GM12872 (cell line): ENCODE measurements around the gene MBP.

Source experiments
- CTCF ChIP-seq: IDR thresholded peaks from 3 replicates; pipeline ENCODE4 v1.5.1; 2011; ENCODE audit warnings: low read depth, mild to moderate bottlenecking, low read length, moderate library complexity; ENCODE audit not compliant: insufficient read depth

MBP gene

DNA sequence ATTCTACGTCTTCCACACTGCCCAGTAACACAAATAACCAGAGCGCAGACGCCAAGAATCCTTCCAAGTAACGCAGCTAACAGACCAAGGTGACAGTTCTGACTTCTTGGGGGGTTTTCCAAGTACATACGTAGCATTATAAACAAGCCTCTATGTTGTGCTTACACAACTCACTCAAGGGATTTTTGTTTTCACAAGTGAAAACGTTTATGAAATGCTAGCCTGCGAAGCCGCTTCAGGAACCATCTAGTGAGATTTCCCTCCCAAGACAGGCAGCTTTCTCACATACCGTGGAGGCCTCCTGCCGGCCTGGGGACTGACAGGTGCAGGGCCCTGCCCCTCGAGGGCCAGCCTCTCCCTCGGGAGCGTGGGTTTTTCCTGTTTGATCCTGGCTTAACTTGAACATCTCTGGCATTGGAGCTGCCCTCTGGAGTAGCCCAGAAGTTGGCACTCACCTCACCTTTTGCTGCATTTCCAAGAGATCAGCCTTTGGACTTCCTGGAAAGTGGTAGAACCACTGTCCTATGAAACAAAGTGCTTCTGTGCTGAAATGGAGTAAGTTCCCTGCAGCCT, 151.1 kb downstream of the MBP start:
- no peak for TF ChIP-seq CTCF

- no peak for TF ChIP-seq CTCF
Measured at GRCh38 chr18:76980663-76981395, 151.8 kb downstream of the MBP start.

DNA sequence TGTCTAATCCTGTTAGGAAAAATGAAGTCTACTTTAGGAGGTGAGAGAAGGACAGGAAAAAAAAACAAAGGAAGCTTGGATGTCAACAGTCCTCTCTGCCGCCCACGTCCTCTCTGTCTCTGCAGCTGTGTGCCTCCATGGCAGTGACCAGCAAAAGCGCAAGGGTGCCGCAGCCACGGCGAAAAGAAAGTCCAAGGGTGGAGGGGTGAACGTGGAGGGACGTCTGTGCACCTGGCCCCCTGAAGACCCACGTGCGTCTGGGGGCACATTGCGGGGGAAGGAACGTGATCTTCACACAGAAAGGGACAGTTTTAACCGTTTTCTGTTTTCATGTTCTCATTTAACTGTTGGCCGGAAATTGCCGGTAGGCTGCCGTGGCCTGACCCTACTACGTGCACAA, 152.7 kb downstream of the MBP start:
- no peak for TF ChIP-seq CTCF

- TF ChIP-seq CTCF: no peak
Measured at GRCh38 chr18:76979111-76979751, 153.4 kb downstream of the MBP start.

DNA sequence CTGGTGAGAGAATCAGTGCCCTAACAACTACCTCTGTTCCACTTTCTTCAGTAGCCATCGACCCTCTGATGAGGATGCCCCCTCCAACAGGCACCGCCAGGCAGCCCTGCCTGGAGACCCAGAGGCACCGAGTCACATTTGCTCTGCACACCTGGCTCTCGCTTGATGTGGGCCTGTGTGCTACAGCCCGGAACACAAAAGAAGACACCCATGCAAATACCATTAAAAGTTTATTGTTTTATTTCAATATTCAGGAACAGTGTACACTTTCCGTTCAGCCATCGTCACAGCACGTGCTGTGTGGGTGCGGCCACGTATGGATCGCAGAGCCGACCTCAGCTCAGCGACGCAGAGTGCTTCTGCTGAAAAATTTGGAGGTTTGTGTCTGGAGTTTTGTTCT, 154.0 kb downstream of the MBP start:
- TF ChIP-seq CTCF: no peak

- TF ChIP-seq CTCF: no peak
Measured at GRCh38 chr18:76977684-76978232, 154.8 kb downstream of the MBP start.

- no peak for TF ChIP-seq CTCF
Measured at GRCh38 chr18:76977108-76977621, 155.4 kb downstream of the MBP start.
